SK-N-MC (cell line): ENCODE measurements around the gene MISP.

Source experiments
- EZH2 ChIP-seq: fragments of 200-600 bp; sonication (generic); IDR thresholded peaks from one replicate; pipeline ENCODE4 v1.6.1; 2017; ENCODE audit warnings: antibody characterized with exemption
- FOXP2 ChIP-seq: optimal IDR thresholded peaks from 2 replicates; pipeline ENCODE3; 2011; ENCODE audit warnings: mild to moderate bottlenecking, moderate library complexity; ENCODE audit not compliant: insufficient read depth; ENCODE audit errors: extremely low read length, control extremely low read depth
- POLR2AphosphoS5 ChIP-seq: IDR thresholded peaks from 2 replicates; pipeline ENCODE4 v1.6.1; 2012; ENCODE audit warnings: mild to moderate bottlenecking, low read depth, low read length, borderline replicate concordance

DNA sequence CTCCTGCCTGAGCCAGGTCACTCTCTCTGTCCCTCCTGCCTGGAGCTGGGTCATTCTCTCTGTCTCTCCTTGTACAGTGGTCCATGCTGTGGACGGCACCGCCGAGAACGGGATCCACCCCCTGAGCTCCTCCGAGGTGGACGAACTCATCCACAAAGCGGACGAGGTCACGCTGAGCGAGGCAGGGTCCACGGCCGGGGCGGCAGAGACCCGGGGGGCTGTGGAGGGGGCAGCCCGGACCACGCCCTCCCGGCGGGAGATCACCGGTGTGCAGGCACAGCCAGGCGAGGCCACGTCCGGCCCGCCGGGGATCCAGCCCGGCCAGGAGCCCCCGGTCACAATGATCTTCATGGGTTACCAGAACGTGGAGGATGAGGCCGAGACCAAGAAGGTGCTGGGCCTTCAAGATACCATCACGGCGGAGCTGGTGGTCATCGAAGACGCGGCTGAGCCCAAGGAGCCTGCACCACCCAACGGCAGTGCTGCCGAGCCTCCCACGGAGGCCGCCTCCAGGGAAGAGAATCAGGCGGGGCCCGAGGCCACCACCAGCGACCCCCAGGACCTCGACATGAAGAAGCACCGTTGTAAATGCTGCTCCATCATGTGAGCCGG, 4.6 kb upstream of the MISP start:
- TF ChIP-seq POLR2AphosphoS5 (no peak), EZH2 (no peak), FOXP2 (no peak)
